Measurements from ENCODE around the gene WDR54. TPM values are rescaled to one million over a fixed set of nuclear protein-coding genes. Genes with fewer than 3 reads are reported as not detected.

Gene WDR54
- polyA plus RNA-seq, 3 donors, result 7.1 to 11.7 (median 7.9) TPM

GRCh38 chr2:74418312-74418711 is 3.2 kb upstream of the WDR54 start:
- Histone ChIP-seq H3K9me3 (replicated peaks in 1 of 2; ENCODE audit: control insufficient read depth in 1 of 2, insufficient read depth in 1 of 2, low read length in 2 of 2) (no peaks in the 10 kb centered on the region), H3K79me2 (ENCODE audit: insufficient read depth, low read length) (no peaks in the 10 kb centered on the region), H4K20me1 (ENCODE audit: insufficient read depth, low read length) (no peaks in the 10 kb centered on the region), H3K4me3 (replicated peaks in 1 of 3; ENCODE audit: low read depth in 2 of 3, low read length in 3 of 3) (no peak overlapping the region), H2AFZ (ENCODE audit: insufficient read depth, low read depth, low read length, poor library complexity, severe bottlenecking) (no peak overlapping the region), H3K4me2 (replicated peaks; ENCODE audit: extremely low read depth, low read length, poor library complexity, severe bottlenecking) (no peak overlapping the region), H3K27me3 (ENCODE audit: control insufficient read depth in 2 of 2, insufficient read depth in 2 of 2, low read length in 2 of 2) (peaks cover 0 to 19% of the 10 kb centered on the region in 2 donors), H3K27ac (ENCODE audit: low read depth in 1 of 2, low read length in 2 of 2) (no peak overlapping the region), H3K36me3 (replicated peaks in 1 of 2; ENCODE audit: control insufficient read depth in 1 of 2, insufficient read depth in 2 of 2, low read length in 2 of 2) (no peaks in the 10 kb centered on the region), H3K9ac (ENCODE audit: insufficient read depth, low read length, poor library complexity, severe bottlenecking) (no peak overlapping the region), H3K4me1 (ENCODE audit: control insufficient read depth in 1 of 2, insufficient read depth in 2 of 2, low read length in 2 of 2) (peaks cover 54 to 63% of the 10 kb centered on the region in 2 donors)
- Mint-ChIP-seq H3K4me3 (no peak overlapping the region), H3K27ac (no peak overlapping the region), H3K9me3 (peaks cover 0 to 4% (median 0%) of the 10 kb centered on the region in 7 donors), H3K36me3 (no peaks in the 10 kb centered on the region), H3K27me3 (ENCODE audit: low read depth in 3 of 3) (peaks cover 15 to 27% (median 22%) of the 10 kb centered on the region in 3 donors), H3K4me1 (peaks cover 56% of the 10 kb centered on the region)
- no peak for DNase-seq
- no peak for TF ChIP-seq CTCF (IDR thresholded peaks at IDR 0.05)
- WGBS (ENCODE audit: insufficient coverage), result 98% methylated on average over 24 of the region's 27 CpGs
- intact Hi-C loops (cut with micrococcal nuclease), result no loop called here

GRCh38 chr2:74419345-74419744 is 2.2 kb upstream of the WDR54 start:
- peaks cover 49% of the 10 kb centered on the region for H3K4me1 Mint-ChIP-seq
- H3K79me2 ChIP-seq (ENCODE audit: insufficient read depth, low read length), result no peaks in the 10 kb centered on the region
- no peak overlapping the region for H3K27ac Mint-ChIP-seq
- H3K4me3 Mint-ChIP-seq, result no peak overlapping the region
- H3K27ac ChIP-seq (ENCODE audit: low read depth in 1 of 2, low read length in 2 of 2), result no peak overlapping the region
- no peaks in the 10 kb centered on the region for H4K20me1 ChIP-seq (ENCODE audit: insufficient read depth, low read length)
- DNase-seq, result no peak
- H3K27me3 Mint-ChIP-seq (ENCODE audit: low read depth in 3 of 3), result peaks cover 13 to 25% (median 22%) of the 10 kb centered on the region in 3 donors
- peaks cover 0 to 4% (median 0%) of the 10 kb centered on the region in 7 donors for H3K9me3 Mint-ChIP-seq
- no peak overlapping the region for H3K9ac ChIP-seq (ENCODE audit: insufficient read depth, low read length, poor library complexity, severe bottlenecking)
- no CpG with 5 or more reads among the region's 1 CpG for WGBS (ENCODE audit: insufficient coverage)
- no peak overlapping the region for H2AFZ ChIP-seq (ENCODE audit: insufficient read depth, low read depth, low read length, poor library complexity, severe bottlenecking)
- no peaks in the 10 kb centered on the region for H3K36me3 Mint-ChIP-seq
- H3K4me1 ChIP-seq (ENCODE audit: control insufficient read depth in 1 of 2, insufficient read depth in 2 of 2, low read length in 2 of 2), result peaks cover 48 to 54% of the 10 kb centered on the region in 2 donors
- no peak overlapping the region for H3K4me3 ChIP-seq (replicated peaks in 1 of 3; ENCODE audit: low read depth in 2 of 3, low read length in 3 of 3)
- H3K27me3 ChIP-seq (ENCODE audit: control insufficient read depth in 2 of 2, insufficient read depth in 2 of 2, low read length in 2 of 2), result peaks cover 0 to 17% of the 10 kb centered on the region in 2 donors
- H3K36me3 ChIP-seq (replicated peaks in 1 of 2; ENCODE audit: control insufficient read depth in 1 of 2, insufficient read depth in 2 of 2, low read length in 2 of 2), result no peaks in the 10 kb centered on the region
- no peaks in the 10 kb centered on the region for H3K9me3 ChIP-seq (replicated peaks in 1 of 2; ENCODE audit: control insufficient read depth in 1 of 2, insufficient read depth in 1 of 2, low read length in 2 of 2)
- TF ChIP-seq CTCF (IDR thresholded peaks at IDR 0.05), result no peak
- intact Hi-C loops (cut with micrococcal nuclease), result no loop called here
- no peak overlapping the region for H3K4me2 ChIP-seq (replicated peaks; ENCODE audit: extremely low read depth, low read length, poor library complexity, severe bottlenecking)

All from CD14-positive monocyte (primary cell).